Keratinocyte (primary cell): ENCODE measurements around the gene TSPEAR. TPM values are rescaled to one million over a fixed set of nuclear protein-coding genes. Genes with fewer than 3 reads are reported as not detected.
A peak's percentile ranks its signal among the peaks of the same experiment; 100 is the strongest.

Experiments
- DNase-seq: peaks from one replicate; pipeline ENCODE4 v3.0.0-alpha.2; 2011; ENCODE audit warnings: low read depth, missing footprints, low spot score
- FAIRE-seq: peaks from 2 replicates; lab custom pipeline; 2011; peaks lifted over from hg19 to GRCh38; lab: Jason Lieb, UNC
- H2AFZ ChIP-seq: 2 replicates; pipeline ENCODE4 v1.6.0; 2012; ENCODE audit warnings: low read length, control low read depth, inconsistent platforms; ENCODE audit not compliant: control insufficient read depth
- H3K27ac ChIP-seq: 2 replicates; pipeline ENCODE4 v1.5.1; 2011; ENCODE audit warnings: low read length; ENCODE audit not compliant: control insufficient read depth, insufficient read depth
- H3K27me3 ChIP-seq: 3 replicates; pipeline ENCODE4 v1.6.0; 2011; ENCODE audit warnings: low read length; ENCODE audit not compliant: control insufficient read depth, insufficient read depth; ENCODE audit errors: extremely low read depth
- H3K36me3 ChIP-seq, 2 experiments: 2 replicates in 1 of 2; 3 replicates in 1 of 2; pipeline ENCODE4 v1.5.1; 2011; ENCODE audit warnings: low read length in 2 of 2, mild to moderate bottlenecking in 1 of 2; ENCODE audit not compliant: control insufficient read depth in 2 of 2, insufficient read depth in 2 of 2; ENCODE audit errors: extremely low read depth in 1 of 2
- H3K4me1 ChIP-seq: 3 replicates; pipeline ENCODE4 v1.5.1; 2011; ENCODE audit warnings: low read length; ENCODE audit not compliant: control insufficient read depth, insufficient read depth; ENCODE audit errors: extremely low read depth
- H3K4me2 ChIP-seq: 3 replicates; pipeline ENCODE4 v1.6.0; 2011; ENCODE audit warnings: low read depth, low read length; ENCODE audit not compliant: control insufficient read depth, insufficient read depth; ENCODE audit errors: extremely low read depth
- H3K4me3 ChIP-seq, 3 experiments: fragments of 200-600 bp in 1 of 3; sonication (generic) in 1 of 3; 2 replicates in 2 of 3; 3 replicates in 1 of 3; pipeline ENCODE4 v1.5.1; 2011 to 2016; ENCODE audit warnings: low read length in 3 of 3, mild to moderate bottlenecking in 3 of 3, control low read depth in 2 of 3, inconsistent platforms in 1 of 3, low read depth in 1 of 3, mixed read lengths in 1 of 3, mixed run types in 1 of 3, moderate library complexity in 1 of 3; ENCODE audit not compliant: control insufficient read depth in 2 of 3, insufficient read depth in 2 of 3; ENCODE audit errors: extremely low read depth in 1 of 3
- H3K79me2 ChIP-seq: 2 replicates; pipeline ENCODE4 v1.6.0; 2012; ENCODE audit warnings: low read length; ENCODE audit not compliant: control insufficient read depth, insufficient read depth
- H3K9ac ChIP-seq: 3 replicates; pipeline ENCODE4 v1.6.0; 2011; ENCODE audit warnings: low read length; ENCODE audit not compliant: control insufficient read depth, insufficient read depth; ENCODE audit errors: extremely low read depth
- H3K9me1 ChIP-seq: 3 replicates; pipeline ENCODE4 v1.6.0; 2011; ENCODE audit warnings: low read length; ENCODE audit not compliant: control insufficient read depth, insufficient read depth; ENCODE audit errors: extremely low read depth
- H3K9me3 ChIP-seq: 2 replicates; pipeline ENCODE4 v1.5.1; 2012; ENCODE audit warnings: low read depth, low read length; ENCODE audit not compliant: control insufficient read depth
- H4K20me1 ChIP-seq: 3 replicates; pipeline ENCODE4 v1.6.0; 2011; ENCODE audit warnings: low read length; ENCODE audit not compliant: control insufficient read depth, insufficient read depth; ENCODE audit errors: extremely low read depth
- EZH2 ChIP-seq: IDR thresholded peaks from one replicate; pipeline ENCODE4 v1.6.1; 2012; ENCODE audit warnings: inconsistent platforms, mild to moderate bottlenecking, low read length, moderate library complexity
- dilution Hi-C: fragments of 300-500 bp; cut with MboI; formaldehyde crosslinking; loops from one replicate; pipeline ENCODE4 v1.7.0; 2020; ENCODE audit warnings: low sequenced_read_pairs; ENCODE audit not compliant: extremely low pct_ligation_motif_present
- polyA plus RNA-seq, 5 experiments: library from polyadenylated mRNA; depleted of rRNA in 3 of 5; stranded (reverse) in 3 of 5; stranded (forward) in 1 of 5; unstranded in 1 of 5; fragments of >200 nt; gene quantifications; 1 replicate in 1 of 5; 2 replicates in 3 of 5; 3 replicates in 1 of 5; pipeline versions ENCODE4 v1.2.1 to v1.2.3, GENCODE V29; 2011 to 2012; ENCODE audit warnings: missing spikeins in 2 of 5, low read depth in 1 of 5, low replicate concordance in 1 of 5
- TF ChIP-seq, protein P1 (sequence below), 3 experiments: IDR thresholded peaks in 1 of 3; conservative IDR thresholded peaks in 1 of 3; optimal IDR thresholded peaks in 1 of 3; 2 replicates in 2 of 3; 3 replicates in 1 of 3; pipeline versions ENCODE3 to v1.5.1; 2011; ENCODE audit warnings: low read length in 3 of 3, mild to moderate bottlenecking in 3 of 3, moderate library complexity in 2 of 3, control low read depth in 1 of 3, inconsistent platforms in 1 of 3; ENCODE audit not compliant: insufficient read depth in 2 of 3; ENCODE audit errors: extremely low read depth in 1 of 3

Gene TSPEAR
- polyA plus RNA-seq, 1 donor (not counting 4 experiments of a cell fraction or from before 2014, with no cell fraction given): 0.12 TPM

DNA sequence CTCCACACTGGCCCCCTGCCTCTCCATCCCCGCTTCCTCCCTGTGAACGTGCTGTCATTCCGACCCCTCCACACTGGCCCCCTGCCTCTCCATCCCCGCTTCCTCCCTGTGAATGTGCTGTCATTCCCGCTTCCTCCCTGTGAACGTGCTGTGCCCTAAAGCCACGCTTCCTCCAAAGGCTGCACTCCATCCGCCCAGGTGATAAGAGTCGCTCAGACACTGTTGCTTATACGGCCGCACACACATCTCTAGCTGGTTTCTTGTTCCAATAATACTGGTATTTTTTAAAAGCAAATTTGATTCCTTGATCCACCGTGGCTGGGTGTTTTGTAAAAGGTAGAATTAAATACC is 39.3 kb upstream of the TSPEAR start:
- Histone ChIP-seq H3K9me1 (no peaks in the 10 kb centered on the region), H3K27ac (peak overlapping the region; percentile 33), H3K9me3 (no peaks in the 10 kb centered on the region), H3K4me2 (peak overlapping the region; percentile 89), H3K9ac (peak overlapping the region; percentile 63), H2AFZ (peak overlapping the region; percentile 8), H3K4me1 (peaks cover 53% of the 10 kb centered on the region), H3K27me3 (no peaks in the 10 kb centered on the region), H4K20me1 (no peaks in the 10 kb centered on the region), H3K4me3 (peak overlapping the region in 2 of 3 experiments; percentile 47 to 51), H3K36me3 (no peaks in the 10 kb centered on the region), H3K79me2 (peaks cover 13% of the 10 kb centered on the region)
- TF ChIP-seq EZH2: no peak
- TF ChIP-seq, protein P1, sequence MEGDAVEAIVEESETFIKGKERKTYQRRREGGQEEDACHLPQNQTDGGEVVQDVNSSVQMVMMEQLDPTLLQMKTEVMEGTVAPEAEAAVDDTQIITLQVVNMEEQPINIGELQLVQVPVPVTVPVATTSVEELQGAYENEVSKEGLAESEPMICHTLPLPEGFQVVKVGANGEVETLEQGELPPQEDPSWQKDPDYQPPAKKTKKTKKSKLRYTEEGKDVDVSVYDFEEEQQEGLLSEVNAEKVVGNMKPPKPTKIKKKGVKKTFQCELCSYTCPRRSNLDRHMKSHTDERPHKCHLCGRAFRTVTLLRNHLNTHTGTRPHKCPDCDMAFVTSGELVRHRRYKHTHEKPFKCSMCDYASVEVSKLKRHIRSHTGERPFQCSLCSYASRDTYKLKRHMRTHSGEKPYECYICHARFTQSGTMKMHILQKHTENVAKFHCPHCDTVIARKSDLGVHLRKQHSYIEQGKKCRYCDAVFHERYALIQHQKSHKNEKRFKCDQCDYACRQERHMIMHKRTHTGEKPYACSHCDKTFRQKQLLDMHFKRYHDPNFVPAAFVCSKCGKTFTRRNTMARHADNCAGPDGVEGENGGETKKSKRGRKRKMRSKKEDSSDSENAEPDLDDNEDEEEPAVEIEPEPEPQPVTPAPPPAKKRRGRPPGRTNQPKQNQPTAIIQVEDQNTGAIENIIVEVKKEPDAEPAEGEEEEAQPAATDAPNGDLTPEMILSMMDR (optimal IDR thresholded peaks at IDR 0.05 in 1 of 3, IDR thresholded peaks at IDR 0.05 in 1 of 3, conservative IDR thresholded peaks at IDR 0.05 in 1 of 3; ENCODE audit: extremely low read depth in 1 of 3, insufficient read depth in 2 of 3, low read length in 3 of 3): no peak
- DNase-seq (no peak), FAIRE-seq (peak; percentile 69)
- dilution Hi-C loops: no loop called here

DNA sequence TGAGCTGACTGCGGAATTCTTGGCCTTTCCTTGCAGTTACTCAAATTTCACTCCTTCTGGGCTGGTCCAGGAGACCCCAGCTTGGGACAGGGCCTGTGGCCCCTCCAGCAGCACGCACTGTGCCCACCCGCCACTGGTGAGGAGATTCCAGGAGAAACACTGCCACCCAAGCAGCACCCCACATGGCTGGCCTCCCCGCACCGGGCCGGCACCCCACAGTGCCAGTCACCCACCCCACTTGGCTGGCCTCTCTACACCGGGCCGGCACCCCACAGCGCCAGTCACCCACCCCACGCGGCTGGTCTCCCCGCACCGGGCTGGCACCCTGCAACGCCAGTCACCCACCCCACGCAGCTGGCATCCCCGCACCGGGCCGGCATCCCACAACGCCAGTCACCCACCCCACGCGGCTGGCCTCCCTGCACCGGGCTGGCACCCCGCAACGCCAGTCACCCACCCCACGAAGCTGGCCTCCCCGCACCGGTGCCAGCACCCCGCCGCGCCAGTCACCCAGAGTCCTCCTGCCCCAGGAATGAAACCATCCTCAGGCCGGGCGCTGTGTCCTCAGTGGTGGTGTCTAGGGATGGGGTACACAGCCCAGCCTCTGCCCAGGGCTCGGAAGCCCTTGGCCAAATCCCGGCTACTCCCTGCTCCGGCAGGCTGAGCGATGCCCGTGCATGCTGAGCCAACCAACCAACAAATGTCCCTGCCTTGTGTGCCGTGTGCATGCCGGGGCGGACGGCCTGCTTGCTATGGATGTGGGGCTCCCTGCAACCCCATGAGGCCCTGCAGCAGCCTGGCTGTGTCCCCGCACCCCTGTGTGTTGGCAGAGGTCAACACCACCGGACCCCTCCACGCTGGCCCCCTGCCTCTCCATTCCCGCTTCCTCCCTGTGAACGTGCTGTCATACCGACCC is 38.6 kb upstream of the TSPEAR start:
- no peaks in the 10 kb centered on the region for H3K9me1 ChIP-seq
- H3K27ac ChIP-seq: peak overlapping the region; percentile 58
- no peaks in the 10 kb centered on the region for H3K27me3 ChIP-seq
- H3K4me2 ChIP-seq: peak overlapping the region; percentile 89
- DNase-seq (no peak), FAIRE-seq (no peak)
- no peaks in the 10 kb centered on the region for H3K36me3 ChIP-seq
- peak overlapping the region; percentile 63 for H3K9ac ChIP-seq
- dilution Hi-C loops: loop anchor here (25.0 kb wide), 1 partner anchor 263 kb away; no protein-coding TSS in a partner anchor
- H2AFZ ChIP-seq: peak overlapping the region; percentile 8
- peaks cover 53% of the 10 kb centered on the region for H3K4me1 ChIP-seq
- no peaks in the 10 kb centered on the region for H3K9me3 ChIP-seq
- no peaks in the 10 kb centered on the region for H4K20me1 ChIP-seq
- TF ChIP-seq, protein P1 (optimal IDR thresholded peaks at IDR 0.05 in 1 of 3, IDR thresholded peaks at IDR 0.05 in 1 of 3, conservative IDR thresholded peaks at IDR 0.05 in 1 of 3; ENCODE audit: extremely low read depth in 1 of 3, insufficient read depth in 2 of 3, low read length in 3 of 3): no peak
- TF ChIP-seq EZH2: no peak
- H3K79me2 ChIP-seq: peaks cover 13% of the 10 kb centered on the region
- H3K4me3 ChIP-seq: peak overlapping the region; percentile 33 to 56 (median 51)
